ENCODE results near the gene ADCY2. TPM values are rescaled to one million over a fixed set of nuclear protein-coding genes. Genes with fewer than 3 reads are reported as not detected.

The ADCY2 gene
- total RNA-seq, 1 donor from 2014 or later = 0.95 TPM

- H3K27ac Mint-ChIP-seq (ENCODE audit: unreplicated experiment) = no peak overlapping the region
- no peaks in the 10 kb centered on the region for H3K36me3 Mint-ChIP-seq (ENCODE audit: low read depth)
- no peaks in the 10 kb centered on the region for H3K9me3 Mint-ChIP-seq (ENCODE audit: low read depth)
- H3K4me1 Mint-ChIP-seq (ENCODE audit: low read depth) = no peaks in the 10 kb centered on the region
- peaks cover 17% of the 10 kb centered on the region for H3K27me3 Mint-ChIP-seq (ENCODE audit: low read depth)
- TF ChIP-seq CTCF (IDR thresholded peaks at IDR 0.05) = no peak
- no peak overlapping the region for H3K4me3 Mint-ChIP-seq (ENCODE audit: unreplicated experiment)
- no peak for DNase-seq (ENCODE audit: low spot score)
Observed at GRCh38 chr5:7781899-7782298, 386.0 kb downstream of the ADCY2 start.

- no peaks in the 10 kb centered on the region for H3K36me3 Mint-ChIP-seq (ENCODE audit: low read depth)
- no peak for DNase-seq (ENCODE audit: low spot score)
- H3K9me3 Mint-ChIP-seq (ENCODE audit: low read depth) = no peaks in the 10 kb centered on the region
- TF ChIP-seq CTCF (IDR thresholded peaks at IDR 0.05) = no peak
- H3K27ac Mint-ChIP-seq (ENCODE audit: unreplicated experiment) = no peak overlapping the region
- peaks cover 17% of the 10 kb centered on the region for H3K27me3 Mint-ChIP-seq (ENCODE audit: low read depth)
- H3K4me3 Mint-ChIP-seq (ENCODE audit: unreplicated experiment) = no peak overlapping the region
- H3K4me1 Mint-ChIP-seq (ENCODE audit: low read depth) = no peaks in the 10 kb centered on the region
Observed at GRCh38 chr5:7784683-7785380, 388.9 kb downstream of the ADCY2 start.

- TF ChIP-seq CTCF (IDR thresholded peaks at IDR 0.05) = no peak
- no peaks in the 10 kb centered on the region for H3K4me1 Mint-ChIP-seq (ENCODE audit: low read depth)
- no peak overlapping the region for H3K27ac Mint-ChIP-seq (ENCODE audit: unreplicated experiment)
- no peaks in the 10 kb centered on the region for H3K9me3 Mint-ChIP-seq (ENCODE audit: low read depth)
- no peak overlapping the region for H3K4me3 Mint-ChIP-seq (ENCODE audit: unreplicated experiment)
- H3K27me3 Mint-ChIP-seq (ENCODE audit: low read depth) = peaks cover 12% of the 10 kb centered on the region
- DNase-seq (ENCODE audit: low spot score) = no peak
- no peaks in the 10 kb centered on the region for H3K36me3 Mint-ChIP-seq (ENCODE audit: low read depth)
Observed at GRCh38 chr5:7787770-7788169, 391.8 kb downstream of the ADCY2 start.

- no peak for DNase-seq (ENCODE audit: low spot score)
- Mint-ChIP-seq H3K4me1 (ENCODE audit: low read depth) (no peaks in the 10 kb centered on the region), H3K27ac (ENCODE audit: unreplicated experiment) (no peak overlapping the region), H3K9me3 (ENCODE audit: low read depth) (no peaks in the 10 kb centered on the region), H3K4me3 (ENCODE audit: unreplicated experiment) (no peak overlapping the region), H3K36me3 (ENCODE audit: low read depth) (no peaks in the 10 kb centered on the region), H3K27me3 (ENCODE audit: low read depth) (peaks cover 12% of the 10 kb centered on the region)
- no peak for TF ChIP-seq CTCF (IDR thresholded peaks at IDR 0.05)
Observed at GRCh38 chr5:7789567-7789966, 393.6 kb downstream of the ADCY2 start.

- H3K27ac Mint-ChIP-seq (ENCODE audit: unreplicated experiment) = no peak overlapping the region
- DNase-seq (ENCODE audit: low spot score) = no peak
- peaks cover 19% of the 10 kb centered on the region for H3K27me3 Mint-ChIP-seq (ENCODE audit: low read depth)
- no peaks in the 10 kb centered on the region for H3K36me3 Mint-ChIP-seq (ENCODE audit: low read depth)
- H3K4me3 Mint-ChIP-seq (ENCODE audit: unreplicated experiment) = no peak overlapping the region
- H3K4me1 Mint-ChIP-seq (ENCODE audit: low read depth) = no peaks in the 10 kb centered on the region
- no peak for TF ChIP-seq CTCF (IDR thresholded peaks at IDR 0.05)
- no peaks in the 10 kb centered on the region for H3K9me3 Mint-ChIP-seq (ENCODE audit: low read depth)
Observed at GRCh38 chr5:7793895-7794294, 398.0 kb downstream of the ADCY2 start.

Data from chondrocyte (in vitro differentiated cells).